ENCODE measurements around the gene RUFY2. TPM values are rescaled to one million over a fixed set of nuclear protein-coding genes. Genes with fewer than 3 reads are reported as not detected.

RUFY2 gene
- total and polyA plus RNA-seq, 3 donors from 2014 or later = 6.1 to 31.3 (median 19.8) TPM

GRCh38 chr10:68397005-68397404 is 10.1 kb downstream of the RUFY2 start:
- H3K4me3 ChIP-seq = no peak overlapping the region
- H3K27ac ChIP-seq = no peak overlapping the region
- 89 to 100% methylated on average over 1 of the region's 1 CpG for WGBS, 2 donors
- H3K9me3 ChIP-seq = no peaks in the 10 kb centered on the region
- intact Hi-C loops (cut with DNase I; ENCODE audit: low total_unique reads) = no loop called here
- DNase-seq = no peak
- H3K4me1 ChIP-seq = no peaks in the 10 kb centered on the region
- no peaks in the 10 kb centered on the region for H3K36me3 ChIP-seq (ENCODE audit: low read depth, missing control alignments)
- no peaks in the 10 kb centered on the region for H3K27me3 ChIP-seq
- TF ChIP-seq POLR2A (IDR thresholded peaks at IDR 0.05) (no peak), CTCF (IDR thresholded peaks at IDR 0.05) (no peak)

- WGBS, 2 donors = 94 to 96% methylated on average over 2 of the region's 2 CpGs
- no peaks in the 10 kb centered on the region for H3K27me3 ChIP-seq
- no peak overlapping the region for H3K4me3 ChIP-seq
- H3K4me1 ChIP-seq = no peaks in the 10 kb centered on the region
- no peak overlapping the region for H3K27ac ChIP-seq
- no peaks in the 10 kb centered on the region for H3K36me3 ChIP-seq (ENCODE audit: low read depth, missing control alignments)
- TF ChIP-seq CTCF (IDR thresholded peaks at IDR 0.05) (no peak), POLR2A (IDR thresholded peaks at IDR 0.05) (no peak)
- H3K9me3 ChIP-seq = no peaks in the 10 kb centered on the region
- no peak for DNase-seq
- intact Hi-C loops (cut with DNase I; ENCODE audit: low total_unique reads) = no loop called here
These were observed 21.3 kb downstream of the RUFY2 start for GRCh38 chr10:68385740-68386139.

GRCh38 chr10:68371604-68372003 is 35.5 kb downstream of the RUFY2 start:
- WGBS, 2 donors = 94 to 96% methylated on average over 1 of the region's 1 CpG

GRCh38 chr10:68367121-68367520 is 40.0 kb downstream of the RUFY2 start:
- no peaks in the 10 kb centered on the region for H3K36me3 ChIP-seq (ENCODE audit: low read depth, missing control alignments)
- no peak for TF ChIP-seq POLR2A (IDR thresholded peaks at IDR 0.05)
- no peak for TF ChIP-seq CTCF (IDR thresholded peaks at IDR 0.05)
- no peak overlapping the region for H3K27ac ChIP-seq
- 76 to 78% methylated on average over 2 of the region's 2 CpGs for WGBS, 2 donors
- H3K4me3 ChIP-seq = no peak overlapping the region
- no peaks in the 10 kb centered on the region for H3K27me3 ChIP-seq
- no peak for DNase-seq
- H3K9me3 ChIP-seq = no peaks in the 10 kb centered on the region
- H3K4me1 ChIP-seq = no peaks in the 10 kb centered on the region
- intact Hi-C loops (cut with DNase I; ENCODE audit: low total_unique reads) = no loop called here

More at GRCh38 chr10:68371604-68372003, 35.5 kb downstream of the RUFY2 start:
- no peaks in the 10 kb centered on the region for H3K36me3 ChIP-seq (ENCODE audit: low read depth, missing control alignments)
- TF ChIP-seq POLR2A (IDR thresholded peaks at IDR 0.05) (no peak), CTCF (IDR thresholded peaks at IDR 0.05) (no peak)
- H3K27me3 ChIP-seq = no peaks in the 10 kb centered on the region
- DNase-seq = no peak
- intact Hi-C loops (cut with DNase I; ENCODE audit: low total_unique reads) = no loop called here
- H3K4me3 ChIP-seq = no peak overlapping the region
- no peaks in the 10 kb centered on the region for H3K9me3 ChIP-seq
- H3K27ac ChIP-seq = no peak overlapping the region
- H3K4me1 ChIP-seq = no peaks in the 10 kb centered on the region

- DNase-seq = no peak
- Histone ChIP-seq H3K4me3 (no peak overlapping the region), H3K9me3 (no peaks in the 10 kb centered on the region), H3K27me3 (no peaks in the 10 kb centered on the region), H3K36me3 (ENCODE audit: low read depth, missing control alignments) (no peaks in the 10 kb centered on the region), H3K4me1 (no peaks in the 10 kb centered on the region), H3K27ac (no peak overlapping the region)
- WGBS, 2 donors = 92 to 97% methylated on average over 5 of the region's 5 CpGs
- TF ChIP-seq CTCF (IDR thresholded peaks at IDR 0.05) (no peak), POLR2A (IDR thresholded peaks at IDR 0.05) (no peak)
- intact Hi-C loops (cut with DNase I; ENCODE audit: low total_unique reads) = no loop called here
These were observed 40.5 kb downstream of the RUFY2 start for GRCh38 chr10:68366600-68366999.
